ENCODE measurements around the gene ATP5ME.

- no peak for TF ChIP-seq CTCF (IDR thresholded peaks at IDR 0.05; ENCODE audit: insufficient read depth, low read length)
- no peak for TF ChIP-seq REST (IDR thresholded peaks at IDR 0.05; ENCODE audit: insufficient replicate concordance, low read depth)
- TF ChIP-seq POLR2AphosphoS5 (IDR thresholded peaks at IDR 0.05; ENCODE audit: low read depth): no peak
- TF ChIP-seq GABPA (IDR thresholded peaks at IDR 0.05; ENCODE audit: low read depth): no peak
These were observed 44.5 kb downstream of the ATP5ME start for GRCh38 chr4:629636-629914.
